ENCODE results near the gene CLDN11. TPM values are rescaled to one million over a fixed set of nuclear protein-coding genes. Genes with fewer than 3 reads are reported as not detected.

CLDN11 gene
- total RNA-seq, 2 donors from 2014 or later: 26.5 to 41.5 TPM

GRCh38 chr3:170467007-170467406, 48.3 kb downstream of the CLDN11 start:
- intact Hi-C loops (cut with DNase I): no loop called here
- no peak for DNase-seq (ENCODE audit: low spot score)

GRCh38 chr3:170467571-170468147, 49.0 kb downstream of the CLDN11 start:
- DNase-seq (ENCODE audit: low spot score): no peak
- intact Hi-C loops (cut with DNase I): no loop called here

- intact Hi-C loops (cut with DNase I): no loop called here
- DNase-seq (ENCODE audit: low spot score): no peak
Measured at GRCh38 chr3:170469151-170470062, 50.7 kb downstream of the CLDN11 start.

- DNase-seq (ENCODE audit: low spot score): no peak
- intact Hi-C loops (cut with DNase I): no loop called here
Measured at GRCh38 chr3:170470063-170471016, 51.7 kb downstream of the CLDN11 start.

GRCh38 chr3:170471149-170471548, 52.5 kb downstream of the CLDN11 start:
- DNase-seq (ENCODE audit: low spot score): no peak
- intact Hi-C loops (cut with DNase I): no loop called here

GRCh38 chr3:170473358-170473757, 54.7 kb downstream of the CLDN11 start:
- no peak for DNase-seq (ENCODE audit: low spot score)
- intact Hi-C loops (cut with DNase I): no loop called here

GRCh38 chr3:170475092-170475685, 56.5 kb downstream of the CLDN11 start:
- intact Hi-C loops (cut with DNase I): no loop called here

GRCh38 chr3:170476291-170476690, 57.6 kb downstream of the CLDN11 start:
- DNase-seq (ENCODE audit: low spot score): no peak

More at GRCh38 chr3:170475092-170475685, 56.5 kb downstream of the CLDN11 start:
- no peak for DNase-seq (ENCODE audit: low spot score)

GRCh38 chr3:170477395-170477794, 58.7 kb downstream of the CLDN11 start:
- DNase-seq (ENCODE audit: low spot score): no peak
- intact Hi-C loops (cut with DNase I): no loop called here

More at GRCh38 chr3:170476291-170476690, 57.6 kb downstream of the CLDN11 start:
- intact Hi-C loops (cut with DNase I): no loop called here

GRCh38 chr3:170480111-170480510, 61.4 kb downstream of the CLDN11 start:
- DNase-seq (ENCODE audit: low spot score): no peak
- intact Hi-C loops (cut with DNase I): no loop called here

- intact Hi-C loops (cut with DNase I): no loop called here
- DNase-seq (ENCODE audit: low spot score): no peak
Measured at GRCh38 chr3:170482199-170482598, 63.5 kb downstream of the CLDN11 start.

GRCh38 chr3:170483485-170484262, 65.0 kb downstream of the CLDN11 start:
- DNase-seq (ENCODE audit: low spot score): no peak
- intact Hi-C loops (cut with DNase I): no loop called here

Small RNAs within 50 kb of the gene (microRNA-seq; reads per million reads assigned to microRNA genes)
- 0 to 0.32 reads per million in 2 donors for gene MIR6828 (ENCODE audit: borderline microRNAs expressed in 2 of 2)

Other genes starting within 250 kb of the CLDN11 start
- 10 to 100 TPM; 84.5 to 85.6 TPM for gene PHC3, start 237.1 kb upstream of the CLDN11 start, total RNA-seq
- 10 to 100 TPM; 19.8 to 25.5 TPM for gene PRKCI, start 196.4 kb upstream of the CLDN11 start, total RNA-seq
- 100 to 1,000 TPM in 1 of 2 donors, 10 to 100 TPM in 1; 77.2 to 101 TPM for gene SKIL, start 61.2 kb upstream of the CLDN11 start, total RNA-seq
- under 1 TPM in 1 of 2 donors, not detected in 1; 0.05 TPM for gene SLC7A14, start 167.2 kb downstream of the CLDN11 start, total RNA-seq

Data from posterior vena cava (tissue), 2 donors.